NB4 (cell line): ENCODE data around the gene APOL2.

Source experiments
- MYC ChIP-seq: IDR thresholded peaks from 2 replicates; pipeline ENCODE4 v1.6.1; 2011; ENCODE audit warnings: low read depth, low read length
- TF ChIP-seq, protein P1 (sequence below): IDR thresholded peaks from one replicate; pipeline ENCODE4 v1.5.1; 2012; ENCODE audit warnings: low read depth, low read length

- TF ChIP-seq, protein P1, sequence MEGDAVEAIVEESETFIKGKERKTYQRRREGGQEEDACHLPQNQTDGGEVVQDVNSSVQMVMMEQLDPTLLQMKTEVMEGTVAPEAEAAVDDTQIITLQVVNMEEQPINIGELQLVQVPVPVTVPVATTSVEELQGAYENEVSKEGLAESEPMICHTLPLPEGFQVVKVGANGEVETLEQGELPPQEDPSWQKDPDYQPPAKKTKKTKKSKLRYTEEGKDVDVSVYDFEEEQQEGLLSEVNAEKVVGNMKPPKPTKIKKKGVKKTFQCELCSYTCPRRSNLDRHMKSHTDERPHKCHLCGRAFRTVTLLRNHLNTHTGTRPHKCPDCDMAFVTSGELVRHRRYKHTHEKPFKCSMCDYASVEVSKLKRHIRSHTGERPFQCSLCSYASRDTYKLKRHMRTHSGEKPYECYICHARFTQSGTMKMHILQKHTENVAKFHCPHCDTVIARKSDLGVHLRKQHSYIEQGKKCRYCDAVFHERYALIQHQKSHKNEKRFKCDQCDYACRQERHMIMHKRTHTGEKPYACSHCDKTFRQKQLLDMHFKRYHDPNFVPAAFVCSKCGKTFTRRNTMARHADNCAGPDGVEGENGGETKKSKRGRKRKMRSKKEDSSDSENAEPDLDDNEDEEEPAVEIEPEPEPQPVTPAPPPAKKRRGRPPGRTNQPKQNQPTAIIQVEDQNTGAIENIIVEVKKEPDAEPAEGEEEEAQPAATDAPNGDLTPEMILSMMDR, result no peak
- TF ChIP-seq MYC, result no peak
Measured at GRCh38 chr22:36239150-36239400, 252 bp downstream of the APOL2 start.
